ENCODE results near the gene KCNC1. TPM values are rescaled to one million over a fixed set of nuclear protein-coding genes. Genes with fewer than 3 reads are reported as not detected.

KCNC1 gene
- total and polyA plus RNA-seq, 2 experiments from 2014 or later, result 0.01 to 0.20 TPM

- Histone ChIP-seq H2AFZ (no peak overlapping the region), H4K20me1 (ENCODE audit: insufficient read depth, poor library complexity, severe bottlenecking) (no peaks in the 10 kb centered on the region), H3K36me3 (replicated peaks; ENCODE audit: insufficient read depth, low read depth) (no peaks in the 10 kb centered on the region), H3K27ac (no peak overlapping the region), H3K79me2 (no peaks in the 10 kb centered on the region), H3K9me2 (replicated peaks; ENCODE audit: insufficient read depth) (no peaks in the 10 kb centered on the region), H3K27me3 (no peaks in the 10 kb centered on the region), H3K4me3 (no peak overlapping the region), H3K9me3 (ENCODE audit: low read depth) (no peaks in the 10 kb centered on the region), H3K4me1 (ENCODE audit: insufficient read depth) (no peaks in the 10 kb centered on the region), H3K4me2 (no peak overlapping the region)
- WGBS (ENCODE audit: low lambda C conversion rate, missing lambda C conversion rate), result 78% methylated on average over 4 of the region's 5 CpGs
- DNase-seq (ENCODE audit: low spot score), result no peak
- TF ChIP-seq EZH2phosphoT487 (IDR thresholded peaks at IDR 0.05; ENCODE audit: low read depth, severe bottlenecking, unreplicated experiment), result no peak
- TF ChIP-seq, protein P1, sequence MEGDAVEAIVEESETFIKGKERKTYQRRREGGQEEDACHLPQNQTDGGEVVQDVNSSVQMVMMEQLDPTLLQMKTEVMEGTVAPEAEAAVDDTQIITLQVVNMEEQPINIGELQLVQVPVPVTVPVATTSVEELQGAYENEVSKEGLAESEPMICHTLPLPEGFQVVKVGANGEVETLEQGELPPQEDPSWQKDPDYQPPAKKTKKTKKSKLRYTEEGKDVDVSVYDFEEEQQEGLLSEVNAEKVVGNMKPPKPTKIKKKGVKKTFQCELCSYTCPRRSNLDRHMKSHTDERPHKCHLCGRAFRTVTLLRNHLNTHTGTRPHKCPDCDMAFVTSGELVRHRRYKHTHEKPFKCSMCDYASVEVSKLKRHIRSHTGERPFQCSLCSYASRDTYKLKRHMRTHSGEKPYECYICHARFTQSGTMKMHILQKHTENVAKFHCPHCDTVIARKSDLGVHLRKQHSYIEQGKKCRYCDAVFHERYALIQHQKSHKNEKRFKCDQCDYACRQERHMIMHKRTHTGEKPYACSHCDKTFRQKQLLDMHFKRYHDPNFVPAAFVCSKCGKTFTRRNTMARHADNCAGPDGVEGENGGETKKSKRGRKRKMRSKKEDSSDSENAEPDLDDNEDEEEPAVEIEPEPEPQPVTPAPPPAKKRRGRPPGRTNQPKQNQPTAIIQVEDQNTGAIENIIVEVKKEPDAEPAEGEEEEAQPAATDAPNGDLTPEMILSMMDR (IDR thresholded peaks at IDR 0.05; ENCODE audit: poor library complexity), result no peak
- no peak for TF ChIP-seq EZH2 (IDR thresholded peaks at IDR 0.05; ENCODE audit: borderline replicate concordance)
Observed at GRCh38 chr11:17778352-17778751, 43.8 kb downstream of the KCNC1 start.

- no peaks in the 10 kb centered on the region for H3K4me1 ChIP-seq (ENCODE audit: insufficient read depth)
- H3K27me3 ChIP-seq, result no peaks in the 10 kb centered on the region
- H3K4me2 ChIP-seq, result no peak overlapping the region
- no peak for DNase-seq (ENCODE audit: low spot score)
- no peaks in the 10 kb centered on the region for H3K79me2 ChIP-seq
- H2AFZ ChIP-seq, result no peak overlapping the region
- 94% methylated on average over 38 of the region's 40 CpGs for WGBS (ENCODE audit: low lambda C conversion rate, missing lambda C conversion rate)
- no peaks in the 10 kb centered on the region for H3K36me3 ChIP-seq (replicated peaks; ENCODE audit: insufficient read depth, low read depth)
- no peaks in the 10 kb centered on the region for H4K20me1 ChIP-seq (ENCODE audit: insufficient read depth, poor library complexity, severe bottlenecking)
- TF ChIP-seq, protein P1 (IDR thresholded peaks at IDR 0.05; ENCODE audit: poor library complexity), result no peak
- TF ChIP-seq EZH2 (IDR thresholded peaks at IDR 0.05; ENCODE audit: borderline replicate concordance) (no peak), EZH2phosphoT487 (IDR thresholded peaks at IDR 0.05; ENCODE audit: low read depth, severe bottlenecking, unreplicated experiment) (no peak)
- H3K4me3 ChIP-seq, result no peak overlapping the region
- H3K27ac ChIP-seq, result no peak overlapping the region
- H3K9me2 ChIP-seq (replicated peaks; ENCODE audit: insufficient read depth), result no peaks in the 10 kb centered on the region
- H3K9me3 ChIP-seq (ENCODE audit: low read depth), result no peaks in the 10 kb centered on the region
Observed at GRCh38 chr11:17778956-17779860, 44.6 kb downstream of the KCNC1 start.

GRCh38 chr11:17779861-17780594 lies 45.4 kb downstream of the KCNC1 start:
- Histone ChIP-seq H3K9me3 (ENCODE audit: low read depth) (no peaks in the 10 kb centered on the region), H3K79me2 (no peaks in the 10 kb centered on the region), H3K27ac (no peak overlapping the region), H3K4me1 (ENCODE audit: insufficient read depth) (no peaks in the 10 kb centered on the region), H3K4me2 (no peak overlapping the region), H2AFZ (no peak overlapping the region), H3K9me2 (replicated peaks; ENCODE audit: insufficient read depth) (no peaks in the 10 kb centered on the region), H4K20me1 (ENCODE audit: insufficient read depth, poor library complexity, severe bottlenecking) (no peaks in the 10 kb centered on the region), H3K36me3 (replicated peaks; ENCODE audit: insufficient read depth, low read depth) (no peaks in the 10 kb centered on the region), H3K4me3 (no peak overlapping the region), H3K27me3 (no peaks in the 10 kb centered on the region)
- TF ChIP-seq EZH2phosphoT487 (IDR thresholded peaks at IDR 0.05; ENCODE audit: low read depth, severe bottlenecking, unreplicated experiment) (no peak), EZH2 (IDR thresholded peaks at IDR 0.05; ENCODE audit: borderline replicate concordance) (no peak)
- TF ChIP-seq, protein P1 (IDR thresholded peaks at IDR 0.05; ENCODE audit: poor library complexity), result no peak
- no peak for DNase-seq (ENCODE audit: low spot score)
- 91% methylated on average over 14 of the region's 14 CpGs for WGBS (ENCODE audit: low lambda C conversion rate, missing lambda C conversion rate)
